Thymus (tissue), 11 donors: ENCODE results near the gene OR5J2. TPM values are rescaled to one million over a fixed set of nuclear protein-coding genes. Genes with fewer than 3 reads are reported as not detected.
"Not testable (repeated sequence)": the region's sequence is repeated elsewhere in the genome, so short reads cannot be mapped to it uniquely, and the experiment has no call there.

Source experiments
- DNase-seq, 9 donors: peaks; one replicate each; pipeline ENCODE4 v3.0.0-alpha.2; 2013; ENCODE audit warnings: low spot score in 9 of 9, low read depth in 6 of 9, missing footprints in 1 of 9
- H3K27ac ChIP-seq, 2 donors: one replicate each; pipeline ENCODE4 v1.5.1; 2013; ENCODE audit warnings: control low read depth in 1 of 2, low read depth in 1 of 2, low read length in 1 of 2, mild to moderate bottlenecking in 1 of 2, moderate library complexity in 1 of 2
- H3K27me3 ChIP-seq, 2 donors: one replicate each; pipeline ENCODE4 v1.5.1; 2013; ENCODE audit warnings: low read length in 1 of 2; ENCODE audit not compliant: control insufficient read depth in 2 of 2, insufficient read depth in 1 of 2
- H3K36me3 ChIP-seq, 2 donors: one replicate each; pipeline ENCODE4 v1.5.1; 2013; ENCODE audit warnings: low read length in 1 of 2, mild to moderate bottlenecking in 1 of 2, moderate library complexity in 1 of 2; ENCODE audit not compliant: control insufficient read depth in 2 of 2, insufficient read depth in 2 of 2
- H3K4me1 ChIP-seq, 2 donors: one replicate each; pipeline ENCODE4 v1.5.1; 2013; ENCODE audit warnings: low read length in 2 of 2; ENCODE audit not compliant: control insufficient read depth in 2 of 2, insufficient read depth in 2 of 2
- H3K4me3 ChIP-seq, 2 donors: one replicate each; pipeline ENCODE4 v1.5.1; 2013; ENCODE audit warnings: low read length in 2 of 2, control low read depth in 1 of 2, mild to moderate bottlenecking in 1 of 2
- H3K9me3 ChIP-seq, 2 donors: one replicate each; pipeline ENCODE4 v1.5.1; 2013; ENCODE audit warnings: low read length in 1 of 2, mild to moderate bottlenecking in 1 of 2; ENCODE audit not compliant: control insufficient read depth in 2 of 2, insufficient read depth in 1 of 2
- WGBS: extraction: QIAGEN DNeasy Blood & Tissue Kit; methylation state at CpG from one replicate; pipeline ENCODE4 v1.1.7; 2013; 5-methylcytosine and 5-hydroxymethylcytosine counted together
- polyA plus RNA-seq: library from polyadenylated mRNA; stranded (reverse); fragments of 200-250 nt; gene quantifications from one replicate; pipeline ENCODE4 v1.2.3, GENCODE V29; 2013
- total RNA-seq: library from RNA; stranded (reverse); fragments of 120-200 nt; gene quantifications from one replicate; pipeline ENCODE4 v1.2.4, GENCODE V29; 2013
- donor health status: healthy.

Gene OR5J2
- total and polyA plus RNA-seq, 2 donors, result 0.02 TPM; not detected in 1

- Histone ChIP-seq H3K27me3 (no peaks in the 10 kb centered on the region), H3K4me3 (no peak overlapping the region), H3K4me1 (no peaks in the 10 kb centered on the region), H3K36me3 (no peaks in the 10 kb centered on the region), H3K9me3 (no peaks in the 10 kb centered on the region), H3K27ac (no peak overlapping the region)
- no peak for DNase-seq
- WGBS, result 96% methylated on average over 3 of the region's 3 CpGs
These were observed 12.2 kb downstream of the OR5J2 start for GRCh38 chr11:56188602-56189001.

- WGBS, result 90% methylated on average over 3 of the region's 3 CpGs
- Histone ChIP-seq H3K27me3 (no peaks in the 10 kb centered on the region), H3K4me3 (no peak overlapping the region), H3K9me3 (no peaks in the 10 kb centered on the region), H3K36me3 (no peaks in the 10 kb centered on the region), H3K27ac (no peak overlapping the region), H3K4me1 (no peaks in the 10 kb centered on the region)
- DNase-seq, result no peak
These were observed 20.3 kb downstream of the OR5J2 start for GRCh38 chr11:56196705-56197104.

GRCh38 chr11:56197367-56197766, 20.9 kb downstream of the OR5J2 start:
- Histone ChIP-seq H3K36me3 (no peaks in the 10 kb centered on the region), H3K27me3 (no peaks in the 10 kb centered on the region), H3K4me1 (no peaks in the 10 kb centered on the region), H3K9me3 (no peaks in the 10 kb centered on the region), H3K27ac (no peak overlapping the region), H3K4me3 (no peak overlapping the region)
- 79% methylated on average over 2 of the region's 2 CpGs for WGBS
- DNase-seq, result no peak

- no peak for DNase-seq
- Histone ChIP-seq H3K4me3 (no peak overlapping the region), H3K36me3 (no peaks in the 10 kb centered on the region), H3K4me1 (no peaks in the 10 kb centered on the region), H3K27me3 (no peaks in the 10 kb centered on the region), H3K9me3 (peaks cover 0 to 1% of the 10 kb centered on the region in 2 donors), H3K27ac (no peak overlapping the region)
- 77% methylated on average over 1 of the region's 1 CpG for WGBS
These were observed 31.4 kb downstream of the OR5J2 start for GRCh38 chr11:56207790-56208189.

GRCh38 chr11:56214537-56214936, 38.1 kb downstream of the OR5J2 start:
- Histone ChIP-seq H3K27ac (no peak overlapping the region), H3K4me1 (no peaks in the 10 kb centered on the region), H3K36me3 (no peaks in the 10 kb centered on the region), H3K27me3 (no peaks in the 10 kb centered on the region), H3K9me3 (peaks cover 0 to 3% of the 10 kb centered on the region in 2 donors), H3K4me3 (no peak overlapping the region)
- 91% methylated on average over 2 of the region's 2 CpGs for WGBS
- DNase-seq, result no peak

GRCh38 chr11:56219735-56220134, 43.3 kb downstream of the OR5J2 start:
- not testable (repeated sequence) for H3K9me3 ChIP-seq, DNase-seq, H3K36me3 ChIP-seq, H3K27ac ChIP-seq, H3K27me3 ChIP-seq, H3K4me1 ChIP-seq, H3K4me3 ChIP-seq
- WGBS, result 94% methylated on average over 5 of the region's 5 CpGs

Other genes starting within 250 kb of the OR5J2 start
- not detected for gene OR5I1, start 240.2 kb upstream of the OR5J2 start, total RNA-seq
- not detected for gene OR5I1, start 240.2 kb upstream of the OR5J2 start, polyA plus RNA-seq
- not detected for gene OR10AG1, start 206.7 kb upstream of the OR5J2 start, total RNA-seq
- not detected for gene OR10AG1, start 206.7 kb upstream of the OR5J2 start, polyA plus RNA-seq
- gene OR5F1, start 182.0 kb upstream of the OR5J2 start, total RNA-seq, result not detected
- 0.02 TPM for gene OR5F1, start 182.0 kb upstream of the OR5J2 start, polyA plus RNA-seq
- gene OR5AS1, start 149.0 kb upstream of the OR5J2 start, total RNA-seq, result not detected
- gene OR5AS1, start 149.0 kb upstream of the OR5J2 start, polyA plus RNA-seq, result not detected
- gene OR8I2, start 83.3 kb upstream of the OR5J2 start, total RNA-seq, result not detected
- gene OR8I2, start 83.3 kb upstream of the OR5J2 start, polyA plus RNA-seq, result not detected
- gene OR8H2, start 72.9 kb upstream of the OR5J2 start, total RNA-seq, result not detected
- gene OR8H2, start 72.9 kb upstream of the OR5J2 start, polyA plus RNA-seq, result not detected
- not detected for gene OR8H3, start 54.2 kb upstream of the OR5J2 start, total RNA-seq
- not detected for gene OR8H3, start 54.2 kb upstream of the OR5J2 start, polyA plus RNA-seq
- gene OR8J3, start 36.4 kb upstream of the OR5J2 start, total RNA-seq, result not detected
- gene OR8J3, start 36.4 kb upstream of the OR5J2 start, polyA plus RNA-seq, result not detected
- not detected for gene OR8K5, start 16.3 kb upstream of the OR5J2 start, total RNA-seq
- not detected for gene OR8K5, start 16.3 kb upstream of the OR5J2 start, polyA plus RNA-seq
- not detected for gene OR5T2, start 57.6 kb downstream of the OR5J2 start, total RNA-seq
- not detected for gene OR5T2, start 57.6 kb downstream of the OR5J2 start, polyA plus RNA-seq
- not detected for gene OR5T3, start 75.6 kb downstream of the OR5J2 start, total RNA-seq
- gene OR5T3, start 75.6 kb downstream of the OR5J2 start, polyA plus RNA-seq, result not detected
- gene OR5T1, start 97.5 kb downstream of the OR5J2 start, total RNA-seq, result not detected
- not detected for gene OR5T1, start 97.5 kb downstream of the OR5J2 start, polyA plus RNA-seq
- gene OR8H1, start 115.6 kb downstream of the OR5J2 start, total RNA-seq, result not detected
- gene OR8H1, start 115.6 kb downstream of the OR5J2 start, polyA plus RNA-seq, result not detected
- not detected for gene OR8K3, start 138.5 kb downstream of the OR5J2 start, total RNA-seq
- not detected for gene OR8K3, start 138.5 kb downstream of the OR5J2 start, polyA plus RNA-seq
- gene OR8K1, start 169.4 kb downstream of the OR5J2 start, total RNA-seq, result not detected
- not detected for gene OR8K1, start 169.4 kb downstream of the OR5J2 start, polyA plus RNA-seq
- gene OR8J1, start 177.7 kb downstream of the OR5J2 start, total RNA-seq, result not detected
- not detected for gene OR8J1, start 177.7 kb downstream of the OR5J2 start, polyA plus RNA-seq
- gene OR8U1, start 199.0 kb downstream of the OR5J2 start, total RNA-seq, result not detected
- gene OR8U1, start 199.0 kb downstream of the OR5J2 start, polyA plus RNA-seq, result not detected
- not detected for gene OR5AL1, start 236.1 kb downstream of the OR5J2 start, total RNA-seq
- not detected for gene OR5AL1, start 236.1 kb downstream of the OR5J2 start, polyA plus RNA-seq